Amniotic epithelial cell (primary cell): Measurements from ENCODE around the gene UGT2A3.
"Not testable (repeated sequence)": the region's sequence is repeated elsewhere in the genome, so short reads cannot be mapped to it uniquely, and the experiment has no call there.

ENCODE experiments used
- DNase-seq: peaks from one replicate; pipeline ENCODE4 v3.0.0-alpha.2; 2010; ENCODE audit warnings: low read depth

Gene UGT2A3

DNA sequence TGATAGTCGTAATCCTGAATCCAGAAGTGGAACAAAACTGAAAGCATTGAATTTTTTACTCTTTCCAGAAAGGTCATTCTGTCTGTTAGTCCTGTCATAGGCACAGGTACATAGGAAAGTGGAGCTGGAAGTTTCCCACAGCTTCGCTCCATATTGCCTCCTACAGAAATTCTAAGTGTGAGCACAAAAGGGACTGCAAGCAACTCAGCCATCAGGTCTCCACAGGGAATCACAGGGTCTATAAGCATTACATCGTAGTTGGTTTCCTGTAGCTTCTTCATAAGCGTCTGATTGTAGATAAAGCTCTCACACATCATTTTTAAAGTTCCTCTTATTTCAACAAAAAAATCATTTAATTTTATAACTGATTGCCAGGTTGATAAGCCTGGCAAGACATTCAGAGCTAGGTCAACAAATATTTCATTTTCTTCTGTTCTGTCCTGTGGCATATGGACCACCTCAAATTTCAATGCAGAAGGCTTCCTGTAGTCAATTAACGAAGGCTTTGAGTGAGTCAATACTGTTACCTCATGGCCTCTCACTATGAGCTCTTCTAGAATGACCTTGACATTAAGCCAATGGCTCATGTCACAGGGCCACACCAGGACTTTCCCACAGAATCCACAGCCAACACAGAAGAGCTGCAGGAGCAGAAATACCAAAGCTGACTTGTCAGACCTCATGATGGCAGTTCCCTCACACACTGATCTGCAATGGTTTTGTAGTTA, at the start of gene UGT2A3:
Gene UGT2A3 (minus strand): TSS at position 727 of the 728 bp plus-strand sequence. CDS start 44 bp downstream, at position 683.
- DNase-seq: peak; percentile 26

- no peak for DNase-seq
Measured at GRCh38 chr4:68997040-68997439, 45.4 kb upstream of the UGT2A3 start.

DNA sequence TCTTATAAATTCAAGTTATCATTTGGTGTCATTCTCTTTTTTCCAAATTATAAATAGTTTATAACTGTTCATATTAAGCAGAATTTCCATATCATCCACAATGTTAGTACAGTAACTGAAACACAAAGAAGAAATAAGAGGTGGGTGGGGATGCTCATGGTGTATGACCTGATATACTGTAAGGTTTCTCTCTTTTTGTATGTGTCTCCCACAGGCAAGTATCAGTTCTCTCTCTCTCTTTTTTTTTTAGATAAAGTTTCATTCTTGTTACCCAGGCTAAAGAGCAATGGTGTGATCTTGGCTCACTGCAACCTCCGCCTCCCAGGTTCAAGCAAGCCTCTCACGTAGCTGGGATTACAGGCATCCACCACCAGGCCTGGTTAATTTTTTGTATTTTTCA, 43.7 kb upstream of the UGT2A3 start:
- no peak for DNase-seq

- no peak for DNase-seq
Measured at GRCh38 chr4:68987007-68987406, 35.4 kb upstream of the UGT2A3 start.

GRCh38 chr4:68985442-68985841, 33.8 kb upstream of the UGT2A3 start:
- DNase-seq: no peak

- DNase-seq: no peak
Measured at GRCh38 chr4:68984947-68985346, 33.3 kb upstream of the UGT2A3 start.

- peak; percentile 99 for DNase-seq
Measured at GRCh38 chr4:68963374-68963773, 11.8 kb upstream of the UGT2A3 start.

DNA sequence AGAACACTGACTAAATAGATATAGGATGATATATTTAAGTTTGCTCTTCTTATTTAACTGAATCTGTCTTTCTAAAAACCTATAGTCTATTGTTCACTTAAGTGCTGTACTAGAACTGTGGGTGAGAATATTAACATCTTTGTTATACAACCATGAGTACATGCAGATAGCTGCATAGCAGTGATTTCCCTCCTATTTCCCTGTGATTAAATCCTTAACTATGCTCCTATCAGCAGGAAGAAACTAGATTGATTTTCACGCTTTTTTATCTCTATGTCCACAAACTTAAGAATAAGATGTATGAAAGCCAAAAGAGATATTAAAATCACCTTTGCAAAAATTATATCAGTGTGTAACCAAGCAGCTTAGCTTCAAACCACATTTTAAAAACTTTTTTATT, 11.3 kb upstream of the UGT2A3 start:
- DNase-seq: peak; percentile 84

DNA sequence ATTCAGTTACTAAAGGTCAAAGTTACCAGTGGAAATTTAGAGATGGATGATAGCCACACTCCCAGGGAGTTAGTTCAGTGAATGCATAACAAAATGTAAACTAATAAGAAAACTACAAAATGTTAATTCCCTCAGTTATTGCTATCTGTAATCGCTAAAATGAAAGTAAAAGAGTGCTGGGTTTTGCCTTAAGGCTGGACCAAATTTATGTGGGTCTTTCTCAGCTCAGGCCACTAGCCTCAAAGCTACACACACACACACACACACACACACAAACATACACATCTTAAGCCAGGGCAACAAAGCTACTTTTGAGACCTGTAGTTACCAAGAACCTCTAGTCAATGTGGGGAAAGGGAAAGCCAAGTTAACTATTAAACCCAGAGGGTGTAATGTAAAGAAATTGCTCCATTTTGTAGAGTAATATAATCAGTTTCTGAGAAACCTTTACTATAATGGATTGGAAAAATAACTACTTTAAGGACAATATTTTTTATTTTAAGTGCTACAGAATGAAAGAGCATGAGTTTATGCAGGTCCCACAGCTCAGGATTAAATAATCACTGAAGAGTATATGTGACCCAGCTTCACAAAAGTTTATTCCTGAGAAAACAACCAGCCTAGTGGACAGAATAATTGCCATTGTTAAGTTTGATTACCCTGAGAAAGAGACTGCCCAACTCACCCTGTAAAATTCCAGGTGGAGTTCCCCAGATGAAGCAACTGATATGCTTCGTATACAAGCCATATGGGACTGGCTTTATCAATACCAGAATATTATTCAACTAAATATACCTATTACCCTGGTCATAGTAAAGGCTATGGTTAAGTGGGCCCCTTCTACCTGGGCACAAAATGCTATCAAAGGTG, 8.9 kb upstream of the UGT2A3 start:
- DNase-seq: no peak

- DNase-seq: not testable (repeated sequence)
Measured at GRCh38 chr4:68959085-68959484, 7.5 kb upstream of the UGT2A3 start.

GRCh38 chr4:68954126-68954525, 2.5 kb upstream of the UGT2A3 start:
- no peak for DNase-seq

DNA sequence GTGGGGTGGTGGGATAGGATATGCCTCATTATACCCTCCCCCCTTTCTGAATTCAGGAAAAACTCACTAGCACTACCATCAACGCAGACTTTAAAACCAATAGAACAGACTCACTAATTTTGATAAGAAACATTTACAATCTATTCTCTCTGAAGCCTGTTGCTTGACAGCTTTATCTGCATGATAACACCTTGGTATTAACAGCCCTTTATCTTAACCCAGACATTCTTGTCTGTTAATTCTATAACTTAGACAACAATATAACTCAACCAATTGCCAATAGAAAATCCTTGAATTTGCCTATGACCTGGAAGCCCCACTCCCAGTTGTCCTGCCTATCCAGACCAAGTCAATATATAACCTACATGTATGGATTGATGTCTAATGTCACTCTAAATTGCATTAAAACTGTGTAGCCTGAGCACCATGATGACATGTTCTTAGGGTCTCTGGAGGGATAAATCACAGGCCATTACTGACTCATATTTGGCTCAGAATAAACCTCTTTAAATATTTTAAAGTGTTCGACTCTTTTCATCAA, 1.5 kb upstream of the UGT2A3 start:
- no peak for DNase-seq

- no peak for DNase-seq
Measured at GRCh38 chr4:68951806-68952585, 392 bp upstream of the UGT2A3 start.

- DNase-seq: no peak
Measured at GRCh38 chr4:68950033-68950432, 1.6 kb downstream of the UGT2A3 start.

- DNase-seq: no peak
Measured at GRCh38 chr4:68948985-68949384, 2.6 kb downstream of the UGT2A3 start.

DNA sequence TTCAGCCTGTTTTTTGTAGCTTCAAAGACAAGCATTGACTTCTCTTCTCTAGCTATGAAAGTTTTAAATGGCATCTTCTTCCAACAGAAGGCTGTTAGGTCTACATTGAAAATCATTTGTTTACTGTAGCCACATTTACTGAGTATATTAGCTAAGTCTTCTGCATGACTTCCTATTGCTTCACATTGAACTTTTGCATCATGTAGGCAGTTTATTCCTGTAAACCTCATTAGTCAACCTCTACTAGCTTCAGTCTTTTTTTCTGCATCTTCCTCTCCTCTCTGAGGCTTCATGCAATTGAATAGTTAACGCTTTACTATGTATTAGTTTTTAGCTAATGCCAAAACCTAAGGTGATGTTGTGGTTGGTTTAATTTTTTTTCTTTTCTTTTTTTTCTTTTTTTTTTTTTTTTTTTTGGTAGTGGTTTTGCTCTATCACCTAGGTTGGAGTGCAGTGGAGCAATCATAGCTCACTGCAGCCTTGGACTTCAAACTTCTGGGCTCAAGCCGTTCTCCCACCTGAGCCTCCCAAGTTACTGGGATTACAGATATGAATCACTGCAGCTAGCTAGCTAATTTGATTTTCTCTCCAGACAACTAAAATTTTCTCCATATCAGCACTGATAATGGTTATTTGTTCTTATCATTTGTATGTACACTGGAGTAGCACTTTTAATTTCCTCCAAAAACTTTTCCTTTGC, 3.4 kb downstream of the UGT2A3 start:
- DNase-seq: peak; percentile 69

DNA sequence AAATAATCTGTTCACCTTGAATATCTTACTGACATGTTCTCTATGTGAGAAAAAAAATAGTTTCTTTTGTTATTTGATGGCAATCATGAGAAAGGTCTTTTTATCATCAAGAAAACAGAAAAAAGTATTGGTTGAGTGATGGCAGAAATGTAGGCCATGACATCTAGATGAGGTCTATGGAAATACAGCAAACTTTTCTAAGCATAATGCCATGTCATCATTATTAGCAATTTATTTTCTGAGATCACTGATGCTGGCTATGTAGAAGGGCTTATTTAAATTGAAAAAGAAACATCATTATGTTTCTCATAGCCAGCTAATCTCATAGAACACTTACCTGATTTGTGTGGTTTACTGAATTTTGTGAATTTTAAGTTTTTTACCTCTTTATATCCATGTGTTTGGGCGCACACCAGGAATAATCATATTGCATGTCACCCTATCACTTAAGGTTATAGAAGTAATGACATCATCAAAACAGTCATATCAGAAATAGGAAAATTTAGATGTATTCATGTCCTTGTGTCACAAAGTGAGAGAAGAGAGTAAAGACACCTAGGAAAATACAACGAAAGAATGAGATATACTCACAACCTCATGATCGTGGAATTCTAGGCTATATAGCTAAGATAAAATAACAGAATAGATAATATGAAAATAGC, 22.4 kb downstream of the UGT2A3 start:
- no peak for DNase-seq

DNA sequence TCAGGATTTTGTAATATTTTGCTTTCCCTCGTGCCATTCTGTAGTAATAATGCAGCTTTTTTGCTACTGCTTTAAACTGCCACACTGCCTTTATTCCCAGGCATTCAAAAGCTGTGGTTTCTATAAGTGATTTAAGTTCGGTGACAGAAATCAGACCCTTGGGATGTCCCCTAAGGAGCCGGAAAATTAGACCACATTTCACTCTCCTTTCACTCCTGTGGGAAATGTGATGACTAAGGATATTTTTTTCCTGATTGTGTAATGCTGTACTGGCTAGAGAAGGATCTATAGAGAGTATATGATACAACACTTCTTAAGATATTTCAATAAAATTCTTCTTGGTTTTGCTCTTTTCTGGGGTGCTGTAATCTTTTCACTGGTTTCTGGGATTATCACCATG, 24.4 kb downstream of the UGT2A3 start:
- peak; percentile 59 for DNase-seq

GRCh38 chr4:68922202-68922601, 29.4 kb downstream of the UGT2A3 start:
- not testable (repeated sequence) for DNase-seq

GRCh38 chr4:68921051-68921450, 30.6 kb downstream of the UGT2A3 start:
- no peak for DNase-seq

GRCh38 chr4:68917016-68917415, 34.6 kb downstream of the UGT2A3 start:
- DNase-seq: no peak
